ENCODE measurements around the gene XG. TPM values are rescaled to one million over a fixed set of nuclear protein-coding genes. Genes with fewer than 3 reads are reported as not detected.

Gene XG
- total and polyA plus RNA-seq, 2 of the 8 experiments (the other 6 are each of a cell fraction or from before 2014, with no cell fraction given) = 0.33 to 0.78 TPM

GRCh38 chrX:2781226-2781571 is 29.4 kb downstream of the XG start (continued):
- TF ChIP-seq CHD7 (IDR thresholded peaks at IDR 0.05; ENCODE audit: insufficient replicate concordance, low read length) = no peak
- no peak for TF ChIP-seq ASH2L (IDR thresholded peaks at IDR 0.05; ENCODE audit: low read length)
- no peak for TF ChIP-seq PHF8 (conservative IDR thresholded peaks at IDR 0.05; ENCODE audit: low read depth, low read length)
- TF ChIP-seq EZH2 (IDR thresholded peaks at IDR 0.05; ENCODE audit: low read depth, low read length, severe bottlenecking) = no peak
- TF ChIP-seq HDAC6 (IDR thresholded peaks at IDR 0.05; ENCODE audit: low read depth, low read length) = no peak
- no peak for TF ChIP-seq E2F6 (IDR thresholded peaks at IDR 0.05)
- TF ChIP-seq EP300 (IDR thresholded peaks at IDR 0.05; ENCODE audit: borderline replicate concordance in 1 of 2, low read depth in 2 of 2, low read length in 2 of 2) = no peak
- TF ChIP-seq SP4 (IDR thresholded peaks at IDR 0.05; ENCODE audit: low read length) = no peak
- no peak for TF ChIP-seq POLR2AphosphoS5 (IDR thresholded peaks at IDR 0.05; ENCODE audit: low read depth, low read length)
- TF ChIP-seq TAF1 (IDR thresholded peaks at IDR 0.05; ENCODE audit: low read depth, low read length) = no peak
- no peak for TF ChIP-seq BCL11A (IDR thresholded peaks at IDR 0.05; ENCODE audit: low read depth in 2 of 2, low read length in 2 of 2)
